LoVo (cell line): ENCODE measurements around the gene TMEM204.

Experiments used
- DNase-seq: peaks from one replicate; pipeline ENCODE4 v3.0.0-alpha.2; 2016; ENCODE audit warnings: low spot score

Gene TMEM204

DNA sequence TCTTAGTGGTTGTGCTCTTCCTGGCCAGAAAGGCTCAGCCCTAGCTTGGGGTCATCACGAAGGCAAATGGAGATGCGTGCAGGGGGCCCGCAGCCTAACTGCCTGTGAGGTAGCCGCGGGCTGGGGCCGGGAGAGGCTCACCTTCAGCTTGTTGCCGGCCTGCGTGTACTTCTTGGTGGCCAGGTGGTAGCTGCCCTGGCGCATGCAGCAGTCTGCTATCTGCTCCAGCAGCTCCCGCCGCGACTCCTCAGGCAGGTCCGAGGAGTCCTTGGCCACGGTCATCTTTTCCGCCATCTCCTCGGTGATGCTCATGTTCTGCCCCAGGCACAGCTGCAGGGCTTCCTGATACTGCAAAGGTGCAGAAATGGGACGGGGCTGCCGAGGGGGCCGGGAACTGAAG lies 13.0 kb upstream of the TMEM204 start:
- no peak for DNase-seq

DNA sequence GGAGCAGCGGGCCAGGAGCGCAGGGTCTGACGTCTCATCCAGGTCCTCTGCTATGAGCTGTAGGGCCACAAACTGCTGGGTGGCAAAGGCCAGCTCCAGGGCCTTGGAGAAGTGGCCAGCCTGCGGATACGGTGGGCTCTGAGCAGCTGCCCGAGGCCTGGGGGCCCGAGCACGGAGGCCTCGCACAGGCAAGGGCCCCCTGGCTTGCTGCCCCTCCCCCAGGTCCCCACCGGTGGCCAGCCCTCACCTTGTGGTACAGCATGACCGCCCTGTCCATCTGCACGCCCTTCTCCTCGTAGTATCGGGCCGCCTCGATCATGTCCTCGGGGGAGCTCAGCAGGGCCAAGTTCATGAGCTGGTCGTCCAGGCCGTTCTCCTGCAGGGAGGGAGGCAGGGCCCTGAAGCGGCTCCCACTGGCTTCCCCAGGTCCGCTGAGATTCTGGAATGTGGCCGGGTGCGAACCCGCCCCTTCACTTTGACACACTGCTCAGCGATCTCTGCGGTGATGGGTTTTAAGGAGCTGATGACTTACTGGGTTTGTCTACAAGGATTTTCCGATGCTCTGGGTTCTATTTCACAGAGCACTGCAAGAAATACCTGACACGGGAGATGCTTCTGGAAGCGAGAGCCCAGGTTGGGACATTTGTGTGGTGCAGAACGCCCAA lies 9.8 kb upstream of the TMEM204 start:
- DNase-seq, result no peak

DNA sequence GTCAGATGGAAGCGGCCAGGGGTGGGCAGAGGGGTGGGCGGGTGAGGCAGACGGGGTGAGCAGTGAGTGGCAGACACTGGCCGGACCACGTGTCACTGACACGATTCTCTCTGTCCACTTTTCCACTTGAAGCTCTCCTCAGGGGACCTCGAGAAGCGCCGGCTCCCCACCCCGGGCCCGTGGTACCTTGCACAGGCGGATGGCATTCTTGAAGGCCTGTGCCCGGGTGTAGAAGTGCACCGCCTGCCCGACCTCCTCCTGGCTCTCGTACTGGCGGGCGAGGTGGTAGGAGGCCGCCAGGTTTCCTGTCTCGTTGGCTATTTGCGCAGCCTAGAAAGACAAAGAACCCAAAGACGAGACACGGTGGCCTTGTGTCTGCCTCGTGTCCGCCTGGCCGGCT lies 9.1 kb upstream of the TMEM204 start:
- DNase-seq, result no peak

DNA sequence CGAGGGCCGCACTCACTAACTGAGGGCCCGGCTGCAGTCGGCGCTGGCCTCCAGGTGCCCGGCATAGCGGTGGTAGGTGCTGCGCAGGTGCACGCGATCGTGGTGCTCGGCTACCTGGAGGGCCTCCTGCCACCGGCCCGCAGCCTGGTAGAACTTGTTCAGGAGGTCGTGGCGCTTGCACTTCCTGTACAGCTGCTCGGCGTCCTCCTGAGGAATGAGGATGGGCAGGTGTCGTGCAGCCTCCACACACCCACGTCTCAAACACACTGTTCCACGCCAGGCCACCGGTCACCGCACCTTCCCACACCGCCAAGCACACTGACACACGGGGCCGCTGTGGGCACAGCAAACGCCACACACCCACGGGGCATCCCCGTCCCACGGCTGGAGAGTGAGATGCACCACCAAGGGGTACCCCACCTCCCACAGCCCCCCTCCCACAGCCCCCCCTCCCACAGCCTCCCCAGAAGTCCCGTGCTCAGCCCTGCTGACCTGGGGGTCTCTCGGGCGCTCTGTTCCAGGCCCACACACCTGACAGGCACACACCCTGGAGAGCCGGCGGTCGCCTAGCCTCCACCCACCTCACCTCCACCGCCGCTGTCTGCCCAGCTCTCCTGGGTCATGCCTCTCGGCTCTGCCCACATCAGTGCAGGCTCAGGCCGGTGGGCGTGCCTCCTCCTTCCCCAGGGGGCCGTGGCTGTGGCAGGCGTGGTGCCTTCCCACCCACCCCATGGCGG lies 7.4 kb upstream of the TMEM204 start:
- no peak for DNase-seq

DNA sequence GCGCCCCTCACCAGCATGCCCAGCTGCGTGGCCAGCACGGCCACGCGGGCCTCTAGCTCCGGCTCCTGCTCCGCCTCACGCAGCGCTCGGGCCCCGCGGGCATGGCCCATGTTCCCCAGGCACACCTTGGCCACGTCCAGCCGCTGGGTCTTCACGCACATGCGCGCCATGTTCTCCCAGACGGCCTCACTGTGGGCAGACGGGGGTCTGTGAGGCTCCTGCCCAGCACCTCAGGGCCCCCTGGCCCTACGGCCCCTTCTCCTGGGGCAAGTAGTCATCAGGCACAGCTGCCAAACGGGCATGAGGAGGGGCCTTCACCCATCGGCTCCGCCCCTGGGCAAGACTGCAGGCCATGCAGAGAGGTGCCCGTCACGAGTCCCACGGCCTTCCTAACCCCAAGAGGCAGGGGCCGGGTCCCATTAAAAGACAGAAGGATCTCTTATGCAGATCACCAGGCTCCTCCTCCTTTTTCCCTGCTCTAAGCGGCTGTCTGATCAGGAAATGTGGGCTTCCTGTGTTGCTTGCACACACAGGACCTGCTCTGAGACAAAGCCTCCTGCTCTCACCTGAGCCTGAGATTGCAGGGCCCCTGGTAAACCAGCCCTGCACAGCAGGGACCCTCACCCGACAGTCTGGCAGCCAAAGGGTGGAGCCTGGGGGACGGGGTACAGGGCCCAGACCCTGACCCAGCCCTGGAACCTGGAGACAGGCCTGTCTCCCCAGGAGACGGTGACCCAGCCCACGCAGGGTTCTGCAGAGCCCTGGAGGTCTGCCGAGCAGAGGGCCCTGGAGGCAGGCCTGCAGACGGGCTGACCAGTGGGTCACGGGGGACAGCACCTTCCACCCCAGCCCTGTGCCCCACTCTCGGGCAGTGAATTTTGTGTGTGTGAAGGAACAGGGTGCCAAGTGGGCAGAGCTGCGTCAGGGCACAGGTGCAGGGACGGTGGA lies 6.6 kb upstream of the TMEM204 start:
- no peak for DNase-seq

DNA sequence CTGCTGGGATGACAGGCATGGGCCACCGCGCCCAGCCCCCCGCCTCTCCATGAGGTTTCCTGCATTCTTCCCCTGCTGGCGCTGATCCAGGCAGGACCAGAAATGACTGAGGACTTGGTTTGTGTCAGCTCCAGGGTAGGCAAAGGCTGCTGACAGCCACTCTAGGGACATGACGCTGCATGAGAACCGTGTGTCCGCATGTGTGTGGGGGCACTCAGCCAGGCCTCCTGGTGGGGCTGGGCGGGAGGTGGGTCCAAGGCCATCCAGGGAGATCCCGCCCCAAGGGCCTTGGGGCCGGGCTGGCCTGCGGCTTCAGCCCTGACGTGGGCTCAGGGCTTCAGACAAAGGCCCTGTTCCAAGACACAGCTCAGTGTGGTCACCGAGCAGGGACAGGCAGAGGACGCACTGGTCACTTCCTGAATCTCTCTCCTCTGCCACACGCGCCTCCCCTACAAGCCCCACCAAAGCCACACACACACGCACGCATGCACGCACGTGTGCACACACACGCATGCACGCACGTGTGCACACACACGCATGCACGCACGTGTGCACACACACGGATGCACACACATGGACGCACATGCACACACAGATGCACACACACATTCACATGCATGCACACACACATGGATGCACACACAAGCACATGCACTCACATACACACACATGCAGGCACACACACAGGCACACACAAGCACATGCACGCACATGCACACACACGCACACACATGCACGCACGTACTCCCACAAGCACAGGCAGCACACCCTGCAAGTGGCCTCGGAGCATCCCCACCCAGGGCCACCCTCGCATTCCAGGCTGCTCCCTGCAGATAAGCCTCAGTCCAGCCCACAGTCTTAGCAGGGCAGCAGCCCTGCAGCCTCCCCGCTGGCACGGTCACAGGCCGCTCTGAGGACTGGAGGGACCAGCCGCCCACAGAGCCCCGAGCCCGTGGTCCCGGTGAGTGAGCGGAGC lies 5.3 kb upstream of the TMEM204 start:
- DNase-seq, result no peak

DNA sequence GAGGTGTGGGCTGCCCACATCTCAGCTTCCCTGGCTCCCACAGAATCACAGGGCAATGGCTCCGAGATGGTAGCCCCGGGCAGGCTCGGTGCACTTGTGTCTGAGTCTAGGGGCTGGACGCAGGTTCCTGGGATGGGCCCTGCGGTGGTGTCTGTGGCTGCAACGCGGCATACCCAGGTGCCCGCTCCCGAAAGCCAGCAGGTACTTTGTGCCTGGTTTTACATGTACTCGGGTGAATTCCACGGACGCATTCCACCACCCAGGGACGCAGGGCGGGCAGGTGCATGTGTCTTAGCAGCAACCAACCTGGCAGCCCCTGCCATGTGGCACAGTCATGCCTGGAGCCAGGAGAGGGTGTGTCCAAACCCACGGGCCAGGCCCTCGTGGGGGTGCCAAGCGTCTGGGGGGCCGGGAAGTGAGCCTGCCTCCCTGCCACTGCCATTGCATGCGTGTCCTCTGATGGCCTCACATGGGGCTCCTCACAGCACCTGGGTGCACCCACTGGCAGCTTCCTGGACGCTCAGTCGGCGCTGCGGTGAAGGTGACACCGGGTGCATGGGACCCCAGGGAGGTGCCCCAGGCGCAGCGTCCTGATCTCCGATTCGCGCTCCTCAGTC lies 4.4 kb upstream of the TMEM204 start:
- DNase-seq, result no peak

DNA sequence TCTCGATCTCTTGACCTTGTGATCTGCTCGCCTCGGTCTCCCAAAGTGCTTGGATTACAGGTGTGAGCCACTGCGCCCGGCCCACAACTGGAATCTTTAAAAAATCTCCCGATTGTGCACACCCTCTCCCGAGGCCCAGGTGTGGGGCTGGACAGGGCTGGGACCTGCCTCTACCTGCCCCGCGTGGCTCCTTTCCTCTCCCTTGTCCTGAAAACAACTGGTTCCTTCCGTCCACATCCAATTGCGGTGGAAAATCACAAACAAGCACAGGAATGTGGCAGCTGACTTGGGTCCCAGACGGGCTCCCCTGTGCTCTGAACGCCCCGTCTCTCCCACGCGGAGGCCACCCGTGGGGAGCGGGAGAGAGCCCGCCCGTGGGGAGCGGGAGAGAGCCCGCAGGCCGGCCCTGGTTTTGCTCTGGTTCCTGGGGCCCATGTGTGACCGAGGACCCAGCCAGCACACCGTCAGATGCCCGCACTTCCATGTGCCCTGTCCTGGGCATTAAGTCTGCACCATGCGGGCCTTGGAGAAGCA lies 3.0 kb upstream of the TMEM204 start:
- no peak for DNase-seq

DNA sequence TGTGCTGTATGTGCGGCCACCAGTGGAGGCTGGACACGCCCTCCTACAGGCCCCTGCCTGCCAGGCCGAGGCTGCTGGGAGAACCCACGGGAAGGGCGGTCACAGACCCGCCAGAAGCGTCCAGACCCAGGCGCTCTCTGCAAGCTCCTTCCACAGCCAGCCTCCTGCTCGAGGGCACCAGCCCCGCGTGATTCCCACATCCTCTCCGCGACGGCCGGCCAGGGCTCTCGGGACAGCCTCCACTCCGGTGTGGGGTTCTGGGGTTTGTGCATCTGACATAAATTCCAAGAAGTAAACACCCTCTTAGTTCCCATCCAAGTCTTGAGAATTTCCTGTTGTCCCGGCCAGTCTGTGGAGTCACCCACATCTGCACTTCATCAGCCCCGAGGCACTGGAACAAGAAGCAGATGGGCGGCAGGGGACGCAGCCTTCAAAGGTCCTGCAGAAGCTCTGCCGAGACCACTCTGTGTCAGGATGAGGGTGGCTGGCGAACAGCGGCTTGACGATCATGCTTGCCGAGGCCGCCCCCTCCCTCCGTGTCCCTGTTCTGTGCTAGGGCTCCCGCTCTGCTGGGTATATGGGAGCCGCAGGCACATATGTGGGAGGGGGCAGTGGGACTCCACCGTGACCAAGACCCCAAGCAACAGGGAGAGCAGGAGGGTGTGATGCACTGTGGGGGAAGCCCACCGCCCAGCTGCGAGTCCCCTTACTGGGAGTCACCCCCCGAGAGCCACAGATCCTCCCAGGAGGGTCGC lies 2.4 kb upstream of the TMEM204 start:
- DNase-seq, result no peak

DNA sequence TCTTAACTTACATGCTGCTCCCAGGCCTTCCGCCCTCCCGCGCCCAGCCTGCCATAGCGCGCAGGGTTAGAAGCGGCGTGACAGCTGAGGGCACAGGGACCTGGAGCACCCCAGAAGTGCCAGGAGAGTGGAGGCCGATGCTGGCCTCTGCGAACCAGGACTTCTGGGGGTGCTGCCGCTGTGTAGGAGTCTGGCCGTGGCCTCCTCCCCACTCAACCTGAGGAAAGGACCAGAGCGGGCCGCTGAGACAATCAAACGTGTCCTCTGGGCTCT lies 1.9 kb upstream of the TMEM204 start:
- DNase-seq, result no peak

DNA sequence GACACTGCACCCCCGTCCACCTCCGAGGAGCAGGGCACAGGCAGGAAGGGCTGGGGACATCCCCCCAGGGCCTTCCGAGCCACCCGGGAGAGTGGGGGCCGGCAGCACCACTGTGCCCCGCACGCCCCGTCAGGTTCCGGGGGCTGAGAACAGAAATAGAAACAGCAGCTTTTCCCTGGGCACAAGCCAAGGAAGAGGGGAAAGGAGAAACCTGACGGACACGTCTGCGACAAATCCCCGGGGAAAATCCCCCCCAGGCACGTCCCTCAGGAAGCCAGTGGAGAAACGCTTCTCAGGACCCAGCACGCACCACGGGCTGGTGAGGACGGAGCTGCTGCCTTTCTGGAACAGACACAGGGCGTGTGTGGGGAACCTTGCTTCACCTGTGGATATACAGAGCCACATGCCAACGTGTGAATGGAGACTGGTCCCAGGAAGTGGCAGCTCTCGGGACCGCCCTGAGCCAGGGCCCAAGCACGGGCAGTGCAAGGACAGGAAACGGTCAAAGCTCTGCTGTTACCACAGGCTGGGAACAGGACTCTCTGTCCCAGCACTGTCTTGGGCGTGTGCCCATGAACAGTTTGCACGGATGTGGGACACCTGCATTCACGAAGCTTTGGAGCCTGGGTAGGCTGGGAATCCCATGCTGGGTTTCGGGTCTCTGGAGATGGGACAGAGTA lies 1.2 kb upstream of the TMEM204 start:
- no peak for DNase-seq

DNA sequence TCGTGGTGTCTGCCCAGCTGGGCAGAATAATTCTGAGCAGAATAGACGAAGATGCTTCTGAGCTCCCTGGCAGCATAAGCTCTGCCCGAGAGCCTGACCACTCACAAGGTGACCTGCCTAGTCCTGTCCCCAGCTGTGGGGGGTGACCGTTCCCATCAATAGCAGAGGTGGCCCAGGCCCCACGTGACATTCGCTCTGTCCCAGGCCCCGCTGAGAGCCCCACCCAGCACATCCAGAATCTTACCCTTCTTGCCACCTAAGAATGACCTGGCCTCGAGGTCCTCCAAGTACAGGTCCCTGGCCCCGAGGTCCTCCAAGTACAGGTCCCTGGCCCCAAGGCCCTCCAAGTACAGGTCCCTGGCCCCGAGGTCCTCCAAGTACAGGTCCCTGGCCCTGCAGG lies 695 bp upstream of the TMEM204 start:
- DNase-seq, result no peak

DNA sequence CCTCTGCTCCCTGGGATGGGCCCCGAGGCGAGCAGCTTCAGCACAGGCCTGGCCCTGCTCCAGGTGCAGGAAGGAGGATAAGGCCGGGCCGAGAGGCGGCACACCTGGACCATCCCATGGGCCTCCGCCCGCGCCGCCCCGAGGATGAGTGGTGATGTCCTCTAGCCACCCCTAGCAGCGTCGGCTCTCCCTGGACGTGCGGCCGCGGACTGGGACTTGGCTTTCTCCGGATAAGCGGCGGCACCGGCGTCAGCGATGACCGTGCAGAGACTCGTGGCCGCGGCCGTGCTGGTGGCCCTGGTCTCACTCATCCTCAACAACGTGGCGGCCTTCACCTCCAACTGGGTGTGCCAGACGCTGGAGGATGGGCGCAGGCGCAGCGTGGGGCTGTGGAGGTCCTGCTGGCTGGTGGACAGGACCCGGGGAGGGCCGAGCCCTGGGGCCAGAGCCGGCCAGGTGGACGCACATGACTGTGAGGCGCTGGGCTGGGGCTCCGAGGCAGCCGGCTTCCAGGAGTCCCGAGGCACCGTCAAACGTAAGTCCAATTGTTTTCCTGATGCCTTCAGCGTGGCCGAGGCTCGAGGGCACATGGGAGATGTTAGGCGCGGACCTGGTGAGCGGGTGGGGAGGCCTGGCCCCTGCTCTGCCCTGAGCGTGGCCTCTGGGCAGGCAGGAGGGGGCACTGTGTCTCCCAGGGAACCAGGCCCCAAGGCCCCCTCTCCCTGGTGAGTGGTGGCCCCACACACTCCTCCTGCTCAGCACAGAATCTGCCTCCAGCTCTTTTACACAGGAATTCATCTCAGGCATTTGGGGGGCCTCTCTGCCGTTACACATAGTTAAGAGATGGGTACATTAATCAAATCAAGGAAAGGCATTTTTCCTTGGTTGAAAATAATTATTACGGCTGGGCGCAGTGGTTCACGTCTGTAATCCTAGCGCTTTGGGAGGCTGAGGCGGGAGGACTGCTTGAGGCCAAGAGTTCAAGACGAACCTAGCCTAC lies 855 bp downstream of the TMEM204 start:
- no peak for DNase-seq

DNA sequence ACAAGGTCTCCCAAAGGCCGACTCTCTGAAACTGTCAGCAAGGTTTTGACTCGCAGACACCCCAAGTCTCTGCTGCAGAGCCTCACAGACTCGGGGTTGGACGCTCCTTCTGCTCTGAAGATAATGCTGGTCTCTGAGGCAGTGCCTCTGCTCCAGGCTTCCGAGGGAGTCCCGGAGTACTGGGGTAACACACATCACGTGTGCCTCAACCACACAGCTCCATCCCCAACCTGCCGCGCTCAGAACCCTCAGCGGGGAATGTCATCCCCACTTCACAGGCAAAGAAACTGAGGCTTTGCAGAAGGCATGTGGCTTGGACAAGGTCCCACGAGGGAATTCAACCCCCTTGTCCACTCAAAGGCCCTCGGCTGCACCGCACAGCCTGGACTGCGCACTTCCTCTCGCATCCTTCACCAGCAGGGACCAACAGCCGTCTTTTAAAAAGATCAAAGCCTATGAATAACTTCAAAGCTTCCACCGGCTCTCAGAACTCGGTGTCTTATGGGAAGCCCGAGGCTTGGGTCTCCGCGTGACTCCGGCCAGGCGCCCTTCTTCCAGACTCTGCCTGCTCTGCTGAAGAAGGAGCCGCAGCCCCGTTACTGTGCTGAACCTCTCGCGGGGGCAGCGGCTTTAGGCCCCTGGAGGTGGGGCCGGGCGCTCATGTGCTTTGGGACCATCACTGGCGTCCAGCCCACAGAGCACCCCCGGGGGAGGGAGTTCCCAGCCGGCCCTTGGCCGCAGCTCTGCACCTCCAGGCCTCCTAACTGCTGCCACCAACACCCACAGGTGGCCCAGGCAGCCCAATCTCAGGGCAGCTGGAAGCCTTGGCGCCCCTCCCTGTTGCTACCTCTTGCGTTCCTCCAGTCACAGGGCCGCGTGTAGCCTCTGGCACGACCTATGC lies 2.2 kb downstream of the TMEM204 start:
- no peak for DNase-seq

DNA sequence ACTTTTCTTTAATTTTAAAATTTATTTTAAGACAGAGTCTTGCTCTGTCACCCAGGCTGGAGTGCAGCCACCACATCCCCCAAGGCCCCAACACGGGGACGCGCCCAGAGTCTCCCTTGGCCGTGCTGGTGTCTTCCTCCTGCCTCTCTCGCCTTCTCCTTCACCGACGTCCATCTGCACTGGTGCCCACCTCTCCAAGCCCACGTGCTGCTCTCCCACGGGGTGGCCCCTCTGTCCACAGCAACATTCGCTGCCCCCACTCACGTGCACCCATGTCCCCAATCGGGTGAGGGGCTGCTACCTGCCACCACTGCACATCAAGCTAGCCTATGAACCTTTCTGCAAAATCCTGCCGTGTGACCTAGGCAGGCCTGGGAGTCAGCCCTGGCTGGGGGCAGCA lies 3.1 kb downstream of the TMEM204 start:
- no peak for DNase-seq

DNA sequence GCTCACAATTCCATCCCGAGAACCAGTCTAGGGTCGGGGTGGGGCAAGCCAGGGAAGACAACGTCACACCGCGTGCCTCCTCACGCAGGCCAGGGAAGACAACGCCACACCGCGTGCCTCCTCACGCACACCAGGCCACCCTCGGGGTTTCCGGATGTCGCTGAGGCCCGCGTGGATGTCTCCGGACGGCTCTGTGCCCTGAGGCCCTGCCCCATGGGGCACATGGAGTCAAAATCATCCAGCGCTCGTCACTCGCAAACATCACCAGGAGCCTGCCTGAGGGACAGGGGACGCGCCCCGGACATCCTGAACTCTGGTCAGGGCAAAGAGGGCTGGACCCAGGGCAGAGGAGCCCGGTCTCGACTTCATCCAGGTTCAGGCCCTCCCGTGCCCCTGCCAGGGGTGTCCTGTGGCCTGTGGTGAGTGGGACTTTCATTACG lies 3.7 kb downstream of the TMEM204 start:
- DNase-seq, result no peak

DNA sequence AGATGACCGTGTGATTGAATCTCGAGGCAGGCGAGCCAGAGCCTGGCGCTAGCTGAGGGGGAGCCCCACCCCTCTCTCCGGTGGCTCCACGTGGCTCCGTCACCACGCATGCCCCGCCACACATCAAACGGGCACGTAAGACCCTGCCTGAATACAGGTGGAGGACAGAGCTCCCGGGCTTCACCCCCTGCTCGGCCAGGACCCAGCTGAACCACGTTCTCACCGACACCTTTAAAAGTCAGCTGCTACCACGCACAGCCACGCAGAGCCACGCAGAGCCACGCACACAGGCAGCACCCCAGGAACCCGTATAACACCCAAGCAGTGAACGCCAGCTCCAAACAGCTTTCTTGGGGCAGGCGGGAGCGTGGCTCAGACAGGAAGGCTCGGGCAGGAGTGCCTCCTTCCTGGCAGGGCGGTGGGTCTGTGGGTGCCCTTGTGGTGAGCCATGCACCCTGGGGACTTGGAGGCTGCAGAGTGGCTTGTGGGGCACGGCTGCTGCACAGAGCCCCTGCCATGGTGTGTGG lies 4.4 kb downstream of the TMEM204 start:
- no peak for DNase-seq
